Measurements from ENCODE around the gene PDE10A. TPM values are rescaled to one million over a fixed set of nuclear protein-coding genes. Genes with fewer than 3 reads are reported as not detected.

Gene PDE10A
- total and polyA plus RNA-seq, 2 of the 4 experiments (the other 2 are of a cell fraction), result 3.4 to 12.4 TPM

DNA sequence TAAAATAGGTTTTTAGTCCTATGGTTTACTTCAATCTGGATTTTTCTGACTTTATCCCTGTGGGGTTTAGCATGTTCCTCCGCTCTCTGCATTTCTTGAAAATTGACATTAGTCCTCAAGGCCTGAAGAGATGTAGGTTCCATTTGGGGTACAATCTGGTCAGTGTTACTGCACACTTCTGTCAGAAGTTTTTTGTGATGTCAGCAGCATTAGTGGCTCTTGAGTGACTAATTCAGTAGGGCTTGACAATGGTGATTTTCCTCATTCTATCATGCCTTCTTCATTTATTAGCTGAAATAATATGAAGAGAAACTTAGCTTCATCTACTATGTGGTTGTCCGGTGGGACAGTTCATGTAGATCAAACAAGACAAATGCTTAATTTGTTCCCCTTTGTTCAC is 114.6 kb downstream of the PDE10A start:
- Histone ChIP-seq H2AFZ (replicated peaks; ENCODE audit: low read length, poor library complexity) (no peak overlapping the region), H3K4me2 (ENCODE audit: low read depth, low read length) (no peak overlapping the region), H3K18ac (ENCODE audit: low read depth, low read length) (no peak overlapping the region), H3K79me1 (ENCODE audit: low read depth in 1 of 2, low read length in 2 of 2) (peaks cover 9 to 29% of the 10 kb centered on the region in 2 experiments; a peak in 3 of 4 replicates), H2BK5ac (ENCODE audit: low read depth, low read length, poor library complexity, severe bottlenecking) (no peak overlapping the region), H4K5ac (ENCODE audit: low read depth, low read length) (no peak overlapping the region), H3K27me3 (ENCODE audit: control insufficient read depth, insufficient read depth, low read length) (no peaks in the 10 kb centered on the region), H2AK9ac (replicated peaks; ENCODE audit: low read depth, low read length, poor library complexity) (no peak overlapping the region), H2BK120ac (ENCODE audit: low read depth, low read length) (no peak overlapping the region), H4K8ac (ENCODE audit: low read depth in 2 of 2, low read length in 2 of 2) (no peak overlapping the region), H3K23ac (ENCODE audit: low read depth, low read length) (no peak overlapping the region), H3K27ac (ENCODE audit: insufficient read depth, low read length) (no peak overlapping the region), H4K91ac (ENCODE audit: insufficient read depth, low read depth, low read length) (no peak overlapping the region), H3K9me1 (ENCODE audit: insufficient read depth, low read length) (no peaks in the 10 kb centered on the region), H3K56ac (ENCODE audit: extremely low read depth, insufficient read depth, low read length) (no peak overlapping the region), H4K20me1 (ENCODE audit: insufficient read depth, low read length) (no peaks in the 10 kb centered on the region), H2BK20ac (ENCODE audit: low read depth, low read length) (no peak overlapping the region), H3K9me3 (ENCODE audit: control insufficient read depth, insufficient read depth, low read length) (no peaks in the 10 kb centered on the region), H3K36me3 (ENCODE audit: control insufficient read depth, insufficient read depth, low read length) (no peaks in the 10 kb centered on the region), H2BK15ac (ENCODE audit: low read depth, low read length) (no peak overlapping the region), H3K4me3 (ENCODE audit: insufficient read depth, low read depth, low read length) (no peak overlapping the region), H2AK5ac (ENCODE audit: low read depth, low read length) (no peak overlapping the region), H3K4me1 (ENCODE audit: control insufficient read depth, insufficient read depth, low read length) (peaks cover 1% of the 10 kb centered on the region; the same call in 1 of the 2 replicates), H3K14ac (replicated peaks; ENCODE audit: low read depth, low read length) (no peak overlapping the region), H3K9ac (ENCODE audit: low read depth, low read length) (no peak overlapping the region), H3K4ac (ENCODE audit: low read depth, low read length) (no peak overlapping the region)
- whole genome bisulfite sequencing, 2 experiments (ENCODE audit: extremely low coverage in 2 of 2, insufficient read length in 1 of 2), result no CpG with 5 or more reads among the region's 2 CpGs
- ATAC-seq (ENCODE audit: low read depth), result no peak
- in situ Hi-C loops (cut with MboI; ENCODE audit: low sequenced_read_pairs), result no loop called here
- no TSS peak for BruUV-seq (replicated peaks)
- TF ChIP-seq CEBPB (IDR thresholded peaks at IDR 0.05; ENCODE audit: low read depth, low read length) (no peak), MAFK (IDR thresholded peaks at IDR 0.05; ENCODE audit: low read depth, low read length) (peak; percentile 27; the same call in 1 of the 2 replicates)
- intact Hi-C loops (cut with micrococcal nuclease), result no loop called here
- ChIA-PET CTCF (no interaction called here), POLR2A (ENCODE audit: unreplicated experiment) (no interaction called here)
- DNase-seq, result no peak
- dilution Hi-C loops (cut with HindIII; ENCODE audit: low sequenced_read_pairs, unreplicated experiment), result no loop called here
